ENCODE measurements around the gene NEK4.

DNA sequence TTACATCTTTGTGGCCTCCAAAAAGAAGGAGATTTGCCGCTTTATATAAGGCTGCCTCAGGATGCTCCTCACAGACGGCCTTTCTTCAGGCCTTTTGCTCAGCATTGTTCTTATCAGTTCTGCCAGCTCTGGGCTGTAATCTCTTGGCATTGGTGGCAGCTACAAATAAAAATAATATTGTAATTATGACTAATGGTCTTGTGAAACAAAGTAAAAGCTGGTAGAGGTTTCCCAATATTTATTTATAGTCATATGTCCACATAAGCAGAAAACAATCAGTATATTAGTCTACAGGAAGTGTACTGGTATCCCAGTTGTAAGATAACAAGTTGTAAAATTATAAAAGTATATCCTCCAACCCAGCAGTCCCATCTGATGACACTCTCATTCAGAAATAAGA, 7.3 kb downstream of the NEK4 start:
- TF ChIP-seq, protein P1, sequence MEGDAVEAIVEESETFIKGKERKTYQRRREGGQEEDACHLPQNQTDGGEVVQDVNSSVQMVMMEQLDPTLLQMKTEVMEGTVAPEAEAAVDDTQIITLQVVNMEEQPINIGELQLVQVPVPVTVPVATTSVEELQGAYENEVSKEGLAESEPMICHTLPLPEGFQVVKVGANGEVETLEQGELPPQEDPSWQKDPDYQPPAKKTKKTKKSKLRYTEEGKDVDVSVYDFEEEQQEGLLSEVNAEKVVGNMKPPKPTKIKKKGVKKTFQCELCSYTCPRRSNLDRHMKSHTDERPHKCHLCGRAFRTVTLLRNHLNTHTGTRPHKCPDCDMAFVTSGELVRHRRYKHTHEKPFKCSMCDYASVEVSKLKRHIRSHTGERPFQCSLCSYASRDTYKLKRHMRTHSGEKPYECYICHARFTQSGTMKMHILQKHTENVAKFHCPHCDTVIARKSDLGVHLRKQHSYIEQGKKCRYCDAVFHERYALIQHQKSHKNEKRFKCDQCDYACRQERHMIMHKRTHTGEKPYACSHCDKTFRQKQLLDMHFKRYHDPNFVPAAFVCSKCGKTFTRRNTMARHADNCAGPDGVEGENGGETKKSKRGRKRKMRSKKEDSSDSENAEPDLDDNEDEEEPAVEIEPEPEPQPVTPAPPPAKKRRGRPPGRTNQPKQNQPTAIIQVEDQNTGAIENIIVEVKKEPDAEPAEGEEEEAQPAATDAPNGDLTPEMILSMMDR (IDR thresholded peaks at IDR 0.05; ENCODE audit: insufficient read depth, low read depth, low read length) = no peak
- TF ChIP-seq EZH2 (IDR thresholded peaks at IDR 0.05; ENCODE audit: insufficient read depth, low read length) = no peak

Data from astrocyte (in vitro differentiated cells and primary cell).